HG03139 (cell line): ENCODE data around the gene CDON.

Experiments
- ATAC-seq: cut with Tn5 transposase; IDR thresholded peaks from one replicate; pipeline ENCODE4 v1.9.1; 2021; ENCODE audit not compliant: unreplicated experiment

CDON gene

GRCh38 chr11:125946712-125947418 lies 115.8 kb downstream of the CDON start:
- ATAC-seq = no peak

GRCh38 chr11:125945797-125946520 lies 116.7 kb downstream of the CDON start, which contains the start of gene VSIG10L2:
Gene VSIG10L2, plus strand, starts transcription at chr11:125946044. Its CDS starts 12 bp downstream, at chr11:125946056.
- no peak for ATAC-seq

GRCh38 chr11:125945011-125945796 lies 117.5 kb downstream of the CDON start:
- no peak for ATAC-seq

DNA sequence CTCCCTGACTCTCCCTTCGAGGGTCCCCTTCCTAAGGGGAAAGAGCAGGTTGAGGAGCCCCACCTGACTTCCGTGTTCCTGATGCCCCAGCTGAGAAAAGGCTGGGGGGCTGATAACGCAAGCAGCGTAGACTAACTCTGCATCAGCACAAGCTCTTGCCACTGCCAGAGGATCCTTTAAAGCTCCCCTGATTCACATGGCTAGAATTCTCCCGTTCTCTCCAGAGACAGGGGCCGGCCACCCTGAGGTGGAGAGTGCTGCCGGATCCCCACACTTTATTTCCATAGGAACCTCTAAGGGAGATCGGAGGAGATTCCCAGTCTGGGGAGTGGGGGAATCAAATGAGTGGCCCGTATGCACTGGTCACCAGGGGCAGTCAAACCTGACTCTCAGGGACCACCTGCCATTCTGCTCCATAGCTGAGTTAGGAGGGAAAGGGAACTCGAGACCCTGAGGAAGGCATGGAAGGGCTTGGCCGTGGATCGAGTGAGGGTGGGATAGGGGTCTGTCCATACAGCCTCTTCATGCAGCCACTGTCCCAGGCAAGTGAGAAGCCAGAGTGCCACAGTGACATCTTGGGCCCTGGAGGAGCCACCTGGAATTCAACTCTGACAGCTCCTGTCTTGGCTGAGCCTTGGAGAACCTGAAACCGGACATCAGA lies 118.2 kb downstream of the CDON start:
- ATAC-seq = no peak

- no peak for ATAC-seq
Measured at GRCh38 chr11:125943661-125944349, 118.9 kb downstream of the CDON start.

- ATAC-seq = no peak
Measured at GRCh38 chr11:125942771-125943428, 119.8 kb downstream of the CDON start.

GRCh38 chr11:125941619-125942611 lies 120.8 kb downstream of the CDON start:
- ATAC-seq = no peak

DNA sequence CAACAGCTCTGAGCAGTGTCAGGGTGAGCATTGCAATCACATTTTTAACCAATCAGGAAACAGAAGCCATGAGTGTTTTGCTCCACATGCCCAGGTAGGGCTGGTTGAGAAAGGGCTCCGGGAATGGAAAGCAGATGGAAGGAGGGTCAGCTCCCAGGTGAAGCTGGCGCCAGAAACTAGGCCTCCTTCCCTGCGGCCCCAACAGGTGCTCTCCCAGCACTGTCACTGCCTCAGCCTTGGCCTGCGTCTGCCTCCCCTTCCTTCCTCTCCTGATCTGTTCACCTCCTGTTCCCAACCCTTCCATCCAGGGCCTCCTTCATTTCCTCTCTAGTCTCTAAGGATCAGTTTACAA lies 121.4 kb downstream of the CDON start:
- ATAC-seq = no peak

GRCh38 chr11:125940145-125940544 lies 122.5 kb downstream of the CDON start:
- no peak for ATAC-seq

- no peak for ATAC-seq
Measured at GRCh38 chr11:125939081-125939521, 123.6 kb downstream of the CDON start.

- no peak for ATAC-seq
Measured at GRCh38 chr11:125938418-125938817, 124.2 kb downstream of the CDON start.

GRCh38 chr11:125935618-125936199 lies 127.0 kb downstream of the CDON start:
- ATAC-seq = no peak

DNA sequence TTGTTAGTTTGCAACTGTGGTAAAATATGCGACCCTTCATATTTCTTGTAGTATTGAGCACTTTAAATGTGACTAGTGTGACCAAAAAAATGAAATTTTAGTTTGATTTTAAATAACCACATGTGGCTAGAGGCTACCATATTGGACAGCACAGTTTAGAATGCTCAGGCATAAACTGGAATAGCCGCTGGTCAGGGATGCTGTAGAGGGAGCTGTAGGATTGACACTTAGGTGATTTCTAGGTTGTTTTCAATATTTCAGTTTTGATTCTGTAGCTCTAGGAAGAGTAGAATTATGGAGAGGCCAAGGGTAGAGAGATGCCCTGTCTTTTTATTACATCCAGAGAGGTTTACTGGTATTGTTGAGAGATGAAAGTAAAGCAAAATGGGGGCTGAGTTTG lies 127.6 kb downstream of the CDON start:
- no peak for ATAC-seq

DNA sequence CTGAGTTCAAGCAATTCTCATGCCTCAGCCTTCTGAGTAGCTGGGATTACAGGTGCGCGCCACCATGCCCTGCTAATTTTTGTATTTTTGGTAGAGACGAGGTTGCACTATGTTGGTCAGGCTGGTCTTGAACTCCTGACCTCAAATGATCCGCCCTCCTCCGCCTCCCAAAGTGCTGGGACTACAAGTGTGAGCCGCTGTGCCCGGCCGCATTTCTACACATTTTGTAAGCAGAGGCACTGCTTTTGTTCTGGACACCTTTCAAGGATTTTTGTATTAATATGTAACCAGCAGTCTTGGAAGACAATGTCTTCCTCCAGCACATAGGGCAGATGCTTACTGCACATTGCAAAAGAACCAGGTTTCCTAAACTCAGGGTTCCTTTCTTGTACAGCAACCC lies 128.2 kb downstream of the CDON start:
- no peak for ATAC-seq

DNA sequence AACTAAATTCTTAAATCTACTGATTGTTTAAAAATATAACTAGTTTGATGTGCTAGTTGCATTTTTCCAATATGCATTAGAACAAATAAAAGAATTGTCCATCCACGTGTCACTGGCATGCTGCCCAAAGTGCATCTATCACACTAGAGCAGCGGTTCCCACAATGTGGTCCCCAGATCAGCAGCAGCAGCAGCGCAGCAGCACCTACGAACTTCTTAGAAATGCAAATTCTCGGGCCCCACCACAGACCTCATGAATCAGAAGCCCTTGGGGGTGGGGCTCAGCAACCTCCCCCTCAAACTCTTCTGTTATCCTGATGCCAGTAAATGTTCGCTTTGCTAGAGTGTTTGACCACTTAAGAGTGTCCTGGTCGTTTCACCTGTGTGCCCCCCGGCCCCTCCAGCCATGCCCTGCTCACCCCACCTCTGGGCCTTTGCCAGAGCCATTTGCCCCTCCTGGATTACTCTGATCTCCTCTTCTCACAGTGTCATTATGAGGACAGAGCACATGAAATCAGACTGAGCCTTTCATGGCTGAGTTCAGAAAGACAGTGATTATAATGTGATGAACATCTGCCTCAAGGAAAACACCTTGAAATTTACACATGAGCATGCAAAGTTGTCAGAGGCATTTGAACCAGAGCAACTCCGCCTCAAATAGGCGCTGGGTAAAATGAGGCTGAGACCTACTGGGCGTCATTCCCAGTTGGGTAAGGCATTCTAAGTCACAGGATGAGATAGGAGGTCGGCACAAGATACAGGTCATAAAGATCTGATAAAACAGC lies 129.4 kb downstream of the CDON start:
- ATAC-seq = no peak

DNA sequence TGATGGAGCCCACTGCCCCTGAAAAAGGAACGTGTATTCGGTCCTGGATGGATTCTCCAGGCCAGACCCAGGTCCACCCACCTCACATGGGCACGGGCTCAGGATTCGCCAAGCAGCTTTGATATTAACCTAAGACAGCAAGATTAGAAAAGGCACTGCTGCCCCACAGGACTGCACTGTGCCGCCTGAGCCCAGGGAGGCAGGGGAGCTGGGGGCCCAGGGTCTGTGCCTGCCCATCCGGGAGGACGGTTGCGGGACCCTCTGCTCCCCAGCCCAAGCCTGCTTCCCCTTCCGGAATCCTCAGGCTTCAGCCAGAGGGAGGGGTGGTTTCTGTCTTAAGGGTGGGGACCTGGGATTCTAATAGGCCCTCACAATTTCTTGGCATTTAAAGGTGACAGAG lies 130.4 kb downstream of the CDON start:
- no peak for ATAC-seq

DNA sequence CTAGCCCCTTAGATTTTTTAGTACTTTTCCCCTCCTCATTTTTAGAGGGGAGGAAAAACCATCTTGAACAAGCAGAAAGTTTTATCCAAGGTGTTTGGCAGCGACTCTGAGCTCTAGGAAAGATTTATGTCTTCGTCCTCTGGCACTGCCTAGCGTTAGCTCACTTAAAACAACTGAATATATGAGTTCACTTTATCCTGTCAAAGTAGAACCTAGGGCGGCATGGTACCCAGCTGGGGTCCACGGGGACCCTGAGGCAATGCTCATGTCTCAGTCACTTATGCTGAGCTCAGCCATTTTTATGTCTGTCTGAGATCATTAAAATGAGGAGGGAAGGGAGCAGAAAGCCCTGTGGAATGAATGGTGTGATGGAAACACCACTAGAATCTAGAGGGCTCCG lies 131.0 kb downstream of the CDON start:
- no peak for ATAC-seq

GRCh38 chr11:125931116-125931515 lies 131.6 kb downstream of the CDON start:
- ATAC-seq = no peak
